K562 (cell line): Measurements from ENCODE around the gene MINDY4.

ENCODE experiments used
- CBFA2T3 ChIP-seq: fragments of 450-650 bp; IDR thresholded peaks from 2 replicates; pipeline ENCODE4 v1.6.1; 2017
- SMARCA5 ChIP-seq: fragments of 450-650 bp; IDR thresholded peaks from 2 replicates; pipeline ENCODE4 v1.6.1; 2016
- ZFP1 ChIP-seq: fragments of 450-650 bp; formaldehyde crosslinking; IDR thresholded peaks from 2 replicates; pipeline ENCODE4 v1.4.0; 2020; ENCODE audit warnings: mild to moderate bottlenecking, mixed read lengths
- TF ChIP-seq, protein P1 (sequence below), 3 experiments: IDR thresholded peaks in 2 of 3; conservative IDR thresholded peaks in 1 of 3; 2 replicates each; pipeline ENCODE4 v1.5.1; 2011 to 2012; ENCODE audit warnings: low read length in 3 of 3, mild to moderate bottlenecking in 3 of 3, control low read depth in 2 of 3, improper control_type of control experiment in 1 of 3, inconsistent platforms in 1 of 3, low read depth in 1 of 3, mixed read lengths in 1 of 3, moderate library complexity in 1 of 3; ENCODE audit not compliant: insufficient read depth in 2 of 3

DNA sequence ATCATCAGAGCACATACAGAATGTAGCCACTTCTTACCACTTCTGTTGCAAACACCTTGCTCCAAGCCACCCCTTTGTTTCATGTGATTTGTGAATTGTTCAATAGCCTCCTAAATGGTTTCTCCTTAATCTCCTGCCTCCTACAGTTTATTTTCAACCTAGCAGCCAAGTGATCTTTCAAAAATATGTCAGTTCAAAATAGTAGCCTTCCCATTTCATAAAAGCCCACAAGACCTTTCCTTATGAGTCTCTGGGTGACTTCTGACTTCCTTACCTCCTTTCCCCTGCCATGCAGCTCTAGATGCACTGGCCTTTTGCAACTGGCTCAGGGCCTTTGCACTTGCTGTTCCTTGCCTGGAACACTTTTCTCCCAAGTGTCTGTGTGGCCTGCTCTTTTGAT, 4.8 kb downstream of the MINDY4 start:
- TF ChIP-seq ZFP1 (CRISPR knock-in tag) (no peak), CBFA2T3 (no peak), SMARCA5 (no peak)
- TF ChIP-seq, protein P1, sequence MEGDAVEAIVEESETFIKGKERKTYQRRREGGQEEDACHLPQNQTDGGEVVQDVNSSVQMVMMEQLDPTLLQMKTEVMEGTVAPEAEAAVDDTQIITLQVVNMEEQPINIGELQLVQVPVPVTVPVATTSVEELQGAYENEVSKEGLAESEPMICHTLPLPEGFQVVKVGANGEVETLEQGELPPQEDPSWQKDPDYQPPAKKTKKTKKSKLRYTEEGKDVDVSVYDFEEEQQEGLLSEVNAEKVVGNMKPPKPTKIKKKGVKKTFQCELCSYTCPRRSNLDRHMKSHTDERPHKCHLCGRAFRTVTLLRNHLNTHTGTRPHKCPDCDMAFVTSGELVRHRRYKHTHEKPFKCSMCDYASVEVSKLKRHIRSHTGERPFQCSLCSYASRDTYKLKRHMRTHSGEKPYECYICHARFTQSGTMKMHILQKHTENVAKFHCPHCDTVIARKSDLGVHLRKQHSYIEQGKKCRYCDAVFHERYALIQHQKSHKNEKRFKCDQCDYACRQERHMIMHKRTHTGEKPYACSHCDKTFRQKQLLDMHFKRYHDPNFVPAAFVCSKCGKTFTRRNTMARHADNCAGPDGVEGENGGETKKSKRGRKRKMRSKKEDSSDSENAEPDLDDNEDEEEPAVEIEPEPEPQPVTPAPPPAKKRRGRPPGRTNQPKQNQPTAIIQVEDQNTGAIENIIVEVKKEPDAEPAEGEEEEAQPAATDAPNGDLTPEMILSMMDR (IDR thresholded peaks at IDR 0.05 in 2 of 3, conservative IDR thresholded peaks at IDR 0.05 in 1 of 3; ENCODE audit: insufficient read depth in 2 of 3, low read depth in 1 of 3, low read length in 3 of 3), result no peak
